ENCODE results near the gene TMEM239. TPM values are rescaled to one million over a fixed set of nuclear protein-coding genes. Genes with fewer than 3 reads are reported as not detected.

Gene TMEM239
- total RNA-seq, 4 donors from 2014 or later: not detected

DNA sequence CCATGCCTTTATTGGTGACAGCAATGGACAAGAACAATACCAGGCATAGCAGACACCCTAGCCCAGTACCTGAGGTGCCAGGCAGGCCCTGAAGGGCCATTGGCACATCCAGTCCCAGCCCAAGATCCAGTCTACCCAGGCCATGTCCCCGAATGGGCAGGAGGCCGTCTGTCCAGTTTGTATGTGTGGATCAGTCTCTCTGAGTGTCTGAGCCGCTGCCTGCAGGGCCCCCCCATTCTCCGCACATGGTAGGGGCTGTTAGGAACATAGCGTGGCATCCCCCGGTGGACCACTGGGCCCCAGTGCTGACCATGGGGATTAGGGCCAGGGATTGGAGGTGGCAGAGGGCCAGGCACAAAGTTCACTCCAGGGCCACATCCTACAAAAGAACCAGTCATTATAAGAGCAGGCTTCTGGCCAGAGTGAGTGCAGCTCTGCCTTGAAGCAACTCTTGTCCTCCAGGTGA lies 19.2 kb downstream of the TMEM239 start:
- no peak for DNase-seq (ENCODE audit: extremely low spot score)
- no peaks in the 10 kb centered on the region for H3K9me3 ChIP-seq
- intact Hi-C loops (cut with DNase I): no loop called here
- H3K36me3 ChIP-seq: peaks cover 0 to 30% (median 19%) of the 10 kb centered on the region in 4 donors
- H3K4me3 ChIP-seq: no peak overlapping the region
- whole genome bisulfite sequencing: 81% methylated on average over 3 of the region's 6 CpGs
- H3K27me3 ChIP-seq: peaks cover 0 to 2% (median 0%) of the 10 kb centered on the region in 4 donors
- H3K4me1 ChIP-seq: peaks cover 6 to 16% (median 13%) of the 10 kb centered on the region in 4 donors
- no peak for TF ChIP-seq POLR2AphosphoS5 (IDR thresholded peaks at IDR 0.05)
- TF ChIP-seq, protein P1, sequence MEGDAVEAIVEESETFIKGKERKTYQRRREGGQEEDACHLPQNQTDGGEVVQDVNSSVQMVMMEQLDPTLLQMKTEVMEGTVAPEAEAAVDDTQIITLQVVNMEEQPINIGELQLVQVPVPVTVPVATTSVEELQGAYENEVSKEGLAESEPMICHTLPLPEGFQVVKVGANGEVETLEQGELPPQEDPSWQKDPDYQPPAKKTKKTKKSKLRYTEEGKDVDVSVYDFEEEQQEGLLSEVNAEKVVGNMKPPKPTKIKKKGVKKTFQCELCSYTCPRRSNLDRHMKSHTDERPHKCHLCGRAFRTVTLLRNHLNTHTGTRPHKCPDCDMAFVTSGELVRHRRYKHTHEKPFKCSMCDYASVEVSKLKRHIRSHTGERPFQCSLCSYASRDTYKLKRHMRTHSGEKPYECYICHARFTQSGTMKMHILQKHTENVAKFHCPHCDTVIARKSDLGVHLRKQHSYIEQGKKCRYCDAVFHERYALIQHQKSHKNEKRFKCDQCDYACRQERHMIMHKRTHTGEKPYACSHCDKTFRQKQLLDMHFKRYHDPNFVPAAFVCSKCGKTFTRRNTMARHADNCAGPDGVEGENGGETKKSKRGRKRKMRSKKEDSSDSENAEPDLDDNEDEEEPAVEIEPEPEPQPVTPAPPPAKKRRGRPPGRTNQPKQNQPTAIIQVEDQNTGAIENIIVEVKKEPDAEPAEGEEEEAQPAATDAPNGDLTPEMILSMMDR (IDR thresholded peaks at IDR 0.05): no peak
- TF ChIP-seq EP300 (IDR thresholded peaks at IDR 0.05): no peak
- no peak for TF ChIP-seq POLR2A (IDR thresholded peaks at IDR 0.05; ENCODE audit: low read depth)
- H3K27ac ChIP-seq (replicated peaks in 1 of 4): no peak overlapping the region

DNA sequence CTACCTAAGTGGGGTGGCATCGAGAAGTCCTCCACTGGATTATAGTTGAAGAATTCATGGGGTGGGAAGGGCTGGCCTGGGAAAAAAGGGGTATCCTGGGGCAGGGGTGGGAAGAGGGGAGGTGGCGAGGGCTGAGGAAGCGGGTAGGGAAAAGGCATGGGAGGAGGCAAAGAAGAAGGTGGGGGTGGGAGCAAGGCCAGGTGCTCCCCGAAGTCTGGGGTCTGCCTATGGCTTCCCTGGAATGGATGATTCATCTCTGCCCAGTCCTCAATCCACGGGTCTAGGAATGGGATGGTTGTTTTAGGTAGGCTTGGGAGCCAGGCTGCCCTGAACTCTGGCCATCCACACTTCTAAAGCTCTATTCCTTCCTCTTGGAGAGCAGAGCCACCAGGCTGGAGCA lies 19.9 kb downstream of the TMEM239 start:
- Histone ChIP-seq H3K27me3 (no peaks in the 10 kb centered on the region), H3K4me1 (peaks cover 6 to 16% (median 13%) of the 10 kb centered on the region in 4 donors), H3K36me3 (peaks cover 0 to 30% (median 19%) of the 10 kb centered on the region in 4 donors), H3K9me3 (no peaks in the 10 kb centered on the region), H3K27ac (replicated peaks in 1 of 4) (no peak overlapping the region), H3K4me3 (no peak overlapping the region)
- intact Hi-C loops (cut with DNase I): no loop called here
- TF ChIP-seq EP300 (IDR thresholded peaks at IDR 0.05): no peak
- no peak for TF ChIP-seq POLR2A (IDR thresholded peaks at IDR 0.05; ENCODE audit: low read depth)
- TF ChIP-seq POLR2AphosphoS5 (IDR thresholded peaks at IDR 0.05): no peak
- TF ChIP-seq, protein P1 (IDR thresholded peaks at IDR 0.05): no peak
- 85% methylated on average over 5 of the region's 5 CpGs for WGBS
- no peak for DNase-seq (ENCODE audit: extremely low spot score)

DNA sequence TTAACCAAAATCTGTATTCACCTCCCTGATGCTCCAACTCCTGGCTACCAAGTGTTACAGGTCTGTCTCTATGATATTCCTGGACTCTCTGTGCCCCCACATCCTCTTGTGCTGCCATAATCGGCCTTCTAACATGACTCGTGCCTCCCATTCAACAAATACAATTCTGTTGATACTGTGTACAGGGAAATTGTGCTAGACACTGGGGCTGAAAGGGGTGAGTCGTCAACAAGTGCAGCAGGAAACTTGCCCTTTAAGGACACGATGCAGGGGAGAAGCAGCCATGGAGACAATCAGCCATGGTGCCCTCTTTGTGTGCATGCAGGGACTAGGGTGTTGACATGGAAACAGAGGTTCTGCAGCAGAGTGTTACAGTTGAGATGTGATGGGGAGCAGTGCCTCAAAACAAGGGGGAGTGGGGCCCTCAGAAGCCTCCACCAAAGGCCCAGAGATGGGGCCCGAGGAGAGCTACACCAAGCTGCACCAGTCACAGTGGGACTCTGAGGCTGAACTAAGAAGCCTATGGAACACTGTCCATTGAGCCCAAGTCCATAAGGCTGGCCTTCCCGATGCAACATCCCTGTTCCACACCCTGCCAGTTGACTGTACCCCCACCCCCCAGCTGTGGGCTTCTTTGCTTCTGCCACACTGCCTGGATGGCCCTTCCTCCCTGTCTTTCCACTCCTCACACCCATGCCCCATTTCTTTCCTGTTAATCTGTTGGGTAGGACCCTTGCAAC lies 21.2 kb downstream of the TMEM239 start:
- Histone ChIP-seq H3K27me3 (no peaks in the 10 kb centered on the region), H3K36me3 (peaks cover 0 to 30% (median 19%) of the 10 kb centered on the region in 4 donors), H3K27ac (replicated peaks in 1 of 4) (no peak overlapping the region), H3K4me3 (no peak overlapping the region), H3K9me3 (no peaks in the 10 kb centered on the region), H3K4me1 (peaks cover 15 to 29% (median 25%) of the 10 kb centered on the region in 4 donors)
- DNase-seq (ENCODE audit: extremely low spot score): no peak
- TF ChIP-seq POLR2A (IDR thresholded peaks at IDR 0.05; ENCODE audit: low read depth): no peak
- TF ChIP-seq EP300 (IDR thresholded peaks at IDR 0.05): no peak
- no peak for TF ChIP-seq POLR2AphosphoS5 (IDR thresholded peaks at IDR 0.05)
- TF ChIP-seq, protein P1 (IDR thresholded peaks at IDR 0.05): no peak
- 85% methylated on average over 6 of the region's 6 CpGs for WGBS
- intact Hi-C loops (cut with DNase I): no loop called here

DNA sequence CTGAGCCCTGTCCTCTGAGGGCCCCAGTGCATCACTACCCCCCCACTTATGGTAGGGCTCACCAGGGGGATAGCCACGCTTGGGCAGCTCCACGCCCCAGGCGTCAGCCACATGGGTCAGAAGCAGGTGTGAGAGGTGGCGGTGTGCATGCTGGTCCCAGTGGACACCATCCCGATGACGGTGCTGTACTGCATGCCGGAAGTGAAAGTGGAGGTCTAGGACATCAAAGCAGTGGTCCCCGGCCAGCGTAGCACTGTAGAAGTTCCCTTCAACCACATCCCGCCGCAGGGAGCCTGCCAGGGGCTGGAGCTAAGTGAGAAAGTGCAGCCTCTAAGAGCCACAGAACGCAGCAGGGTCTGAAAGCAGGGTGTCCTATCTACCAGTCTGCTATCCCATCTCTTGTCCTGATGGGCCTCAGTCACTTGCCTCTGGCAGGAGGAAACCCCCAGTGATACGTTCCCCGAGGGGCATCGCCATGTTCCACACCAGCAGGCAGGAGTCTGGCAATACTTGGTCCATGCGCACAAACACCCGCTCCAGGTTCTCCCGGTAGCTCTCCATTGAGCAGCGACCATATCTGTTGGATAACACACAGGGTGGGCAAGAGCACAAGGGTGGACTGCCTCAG lies 22.1 kb downstream of the TMEM239 start:
- Histone ChIP-seq H3K4me1 (peaks cover 15 to 29% (median 25%) of the 10 kb centered on the region in 4 donors), H3K36me3 (peaks cover 0 to 30% (median 19%) of the 10 kb centered on the region in 4 donors), H3K4me3 (no peak overlapping the region), H3K27me3 (no peaks in the 10 kb centered on the region), H3K9me3 (no peaks in the 10 kb centered on the region), H3K27ac (replicated peaks in 1 of 4) (no peak overlapping the region)
- TF ChIP-seq EP300 (IDR thresholded peaks at IDR 0.05): no peak
- DNase-seq (ENCODE audit: extremely low spot score): no peak
- intact Hi-C loops (cut with DNase I): no loop called here
- 95% methylated on average over 18 of the region's 19 CpGs for WGBS

Measured in esophagus muscularis mucosa (tissue), 4 donors.